SU-DHL-6 (cell line): ENCODE results near the gene HECTD1.
"Not testable (repeated sequence)": the region's sequence is repeated elsewhere in the genome, so short reads cannot be mapped to it uniquely, and the experiment has no call there.

ENCODE experiments used
- H2AFZ ChIP-seq: fragments of 200-600 bp; sonication (generic); 2 replicates; pipeline ENCODE4 v1.6.1; 2014; ENCODE audit warnings: low read depth, mild to moderate bottlenecking, moderate library complexity, mixed read lengths, antibody characterized with exemption, low read length; ENCODE audit not compliant: severe bottlenecking
- H3F3A ChIP-seq: fragments of 200-600 bp; shearing (Covaris generic); 2 replicates; pipeline ENCODE4 v1.6.0; 2016; ENCODE audit warnings: antibody characterized with exemption, mild to moderate bottlenecking; ENCODE audit not compliant: insufficient read depth
- H3K27ac ChIP-seq: fragments of 200-600 bp; sonication (generic); 2 replicates; pipeline ENCODE4 v1.5.1; 2016; ENCODE audit warnings: low read depth, mild to moderate bottlenecking, low read length, moderate library complexity, mixed read lengths
- H3K27me3 ChIP-seq: fragments of 200-600 bp; sonication (generic), shearing (Covaris generic); 2 replicates; pipeline ENCODE4 v1.6.0; 2014; ENCODE audit warnings: mild to moderate bottlenecking, low read length
- H3K36me3 ChIP-seq: fragments of 200-600 bp; sonication (generic); 2 replicates; pipeline ENCODE4 v1.6.1; 2014; ENCODE audit warnings: mild to moderate bottlenecking, low read length, mixed read lengths
- H3K4me2 ChIP-seq: fragments of 300-600, 200-600 bp; shearing (Covaris generic), sonication (generic); 2 replicates; pipeline ENCODE4 v1.6.0; 2014; ENCODE audit warnings: low read length, low read depth, mild to moderate bottlenecking; ENCODE audit not compliant: poor library complexity, severe bottlenecking
- H3K4me3 ChIP-seq: fragments of 200-600 bp; sonication (generic); 2 replicates; pipeline ENCODE4 v1.5.1; 2014; ENCODE audit warnings: antibody characterized with exemption, low read length, mild to moderate bottlenecking, mixed read lengths; ENCODE audit not compliant: insufficient read depth, poor library complexity, severe bottlenecking
- H3K79me2 ChIP-seq: fragments of 200-600 bp; sonication (generic); 2 replicates; pipeline ENCODE4 v1.6.1; 2014; ENCODE audit warnings: mild to moderate bottlenecking, low read length, moderate library complexity; ENCODE audit not compliant: insufficient read depth
- H3K9ac ChIP-seq: fragments of 200-600 bp; sonication (generic); 2 replicates; pipeline ENCODE4 v1.7.0; 2014; ENCODE audit warnings: mild to moderate bottlenecking, low read length
- H3K9me2 ChIP-seq: fragments of 200-600 bp; sonication (generic); replicated peaks from 2 replicates; pipeline ENCODE4 v1.6.1; 2014; ENCODE audit warnings: low read length; ENCODE audit not compliant: insufficient read depth
- H3K9me3 ChIP-seq: fragments of 200-600 bp; sonication (generic); 2 replicates; pipeline ENCODE4 v1.6.1; 2014; ENCODE audit warnings: low read length, mixed read lengths; ENCODE audit not compliant: insufficient read depth
- H4K20me1 ChIP-seq: fragments of 200-600 bp; sonication (generic); 2 replicates; pipeline ENCODE4 v1.6.1; 2014; ENCODE audit warnings: low read depth, mild to moderate bottlenecking, antibody characterized with exemption, low read length, moderate library complexity, mixed read lengths
- CTCF ChIP-seq: fragments of 200-600 bp; sonication (generic); IDR thresholded peaks from one replicate; pipeline ENCODE4 v1.5.1; 2017; ENCODE audit warnings: antibody characterized with exemption, mild to moderate bottlenecking, low read length, moderate library complexity; ENCODE audit not compliant: insufficient read depth, poor library complexity, severe bottlenecking
- EZH2phosphoT487 ChIP-seq: fragments of 200-600 bp; sonication (generic), shearing (Covaris generic); conservative IDR thresholded peaks from 2 replicates; pipeline ENCODE4 v1.6.1; 2018; ENCODE audit warnings: mild to moderate bottlenecking, antibody characterized with exemption, low read length, moderate library complexity, mixed read lengths

The HECTD1 gene

GRCh38 chr14:31251028-31251958 lies 43.7 kb upstream of the HECTD1 start:
- TF ChIP-seq EZH2phosphoT487 (no peak), CTCF (no peak)
- no peaks in the 10 kb centered on the region for H3F3A ChIP-seq
- no peaks in the 10 kb centered on the region for H3K79me2 ChIP-seq
- no peak overlapping the region for H3K27ac ChIP-seq
- H3K4me2 ChIP-seq: no peak overlapping the region
- no peaks in the 10 kb centered on the region for H4K20me1 ChIP-seq
- no peaks in the 10 kb centered on the region for H3K27me3 ChIP-seq
- no peak overlapping the region for H3K4me3 ChIP-seq
- no peak overlapping the region for H3K9ac ChIP-seq
- no peaks in the 10 kb centered on the region for H3K9me3 ChIP-seq
- no peaks in the 10 kb centered on the region for H3K36me3 ChIP-seq
- no peak overlapping the region for H2AFZ ChIP-seq
- H3K9me2 ChIP-seq: no peaks in the 10 kb centered on the region

- Histone ChIP-seq H3K27ac (no peak overlapping the region), H3F3A (no peaks in the 10 kb centered on the region), H3K79me2 (no peaks in the 10 kb centered on the region), H4K20me1 (no peaks in the 10 kb centered on the region), H3K4me2 (no peak overlapping the region), H3K4me3 (no peak overlapping the region), H3K9ac (no peak overlapping the region), H3K36me3 (no peaks in the 10 kb centered on the region), H3K27me3 (no peaks in the 10 kb centered on the region), H2AFZ (no peak overlapping the region), H3K9me3 (no peaks in the 10 kb centered on the region), H3K9me2 (no peaks in the 10 kb centered on the region)
- TF ChIP-seq CTCF (no peak), EZH2phosphoT487 (no peak)
Observed at GRCh38 chr14:31244626-31245025, 37.0 kb upstream of the HECTD1 start.

- Histone ChIP-seq H3K36me3 (no peaks in the 10 kb centered on the region), H3K27ac (no peak overlapping the region), H3K4me2 (no peak overlapping the region), H3F3A (no peaks in the 10 kb centered on the region), H3K27me3 (no peaks in the 10 kb centered on the region), H3K79me2 (no peaks in the 10 kb centered on the region), H2AFZ (no peak overlapping the region), H3K4me3 (no peak overlapping the region), H3K9ac (no peak overlapping the region), H3K9me3 (no peaks in the 10 kb centered on the region), H3K9me2 (no peaks in the 10 kb centered on the region), H4K20me1 (no peaks in the 10 kb centered on the region)
- no peak for TF ChIP-seq CTCF
Observed at GRCh38 chr14:31243860-31244259, 36.3 kb upstream of the HECTD1 start.

GRCh38 chr14:31242161-31242940 lies 34.8 kb upstream of the HECTD1 start:
- H3K9me2 ChIP-seq, H3K4me2 ChIP-seq, H3K4me3 ChIP-seq, H2AFZ ChIP-seq, H3F3A ChIP-seq, H3K79me2 ChIP-seq, H3K27ac ChIP-seq, H3K27me3 ChIP-seq, H3K9ac ChIP-seq, H4K20me1 ChIP-seq, H3K36me3 ChIP-seq, H3K9me3 ChIP-seq: not testable (repeated sequence)
